ENCODE measurements around the gene RPS5.

GRCh38 chr19:58356766-58357480, 30.1 kb upstream of the RPS5 start:
- TF ChIP-seq CTCF (conservative IDR thresholded peaks at IDR 0.05) (no peak), ZFX (IDR thresholded peaks at IDR 0.05) (no peak)
